Endothelial cell of umbilical vein (primary cell): ENCODE measurements around the gene PIEZO2.

Experiments used
- CTCF ChIP-seq, 2 donors: IDR thresholded peaks; 1 replicate in 1 of 2; 2 replicates in 1 of 2; pipeline ENCODE4 v1.5.1; 2011; ENCODE audit warnings: low read length in 2 of 2, mild to moderate bottlenecking in 2 of 2, moderate library complexity in 2 of 2, control low read depth in 1 of 2, inconsistent platforms in 1 of 2, low read depth in 1 of 2; ENCODE audit not compliant: insufficient read depth in 1 of 2; ENCODE audit errors: extremely low read depth in 1 of 2
- EZH2 ChIP-seq: IDR thresholded peaks from 2 replicates; pipeline ENCODE4 v1.6.1; 2012; ENCODE audit warnings: borderline replicate concordance, low read depth, mild to moderate bottlenecking, moderate library complexity, low read length, inconsistent platforms; ENCODE audit not compliant: severe bottlenecking
- FOS ChIP-seq: IDR thresholded peaks from 2 replicates; pipeline ENCODE4 v1.6.1; 2011; ENCODE audit warnings: mild to moderate bottlenecking, low read length, moderate library complexity, borderline replicate concordance; ENCODE audit not compliant: insufficient read depth
- JUN ChIP-seq: IDR thresholded peaks from 2 replicates; pipeline ENCODE4 v1.6.1; 2011; ENCODE audit warnings: borderline replicate concordance, low read depth; ENCODE audit not compliant: insufficient read length, insufficient read depth
- MAX ChIP-seq: IDR thresholded peaks from 2 replicates; pipeline ENCODE4 v1.6.1; 2011; ENCODE audit not compliant: insufficient read depth, insufficient read length
- MYC ChIP-seq: IDR thresholded peaks from one replicate; pipeline ENCODE4 v1.6.1; 2011; ENCODE audit warnings: mild to moderate bottlenecking, low read depth, low read length
- POLR2A ChIP-seq: IDR thresholded peaks from 2 replicates; pipeline ENCODE4 v1.6.1; 2012; ENCODE audit warnings: low read depth, mild to moderate bottlenecking, control low read depth, low read length
- POLR2AphosphoS5 ChIP-seq: IDR thresholded peaks from 2 replicates; pipeline ENCODE4 v1.6.1; 2012; ENCODE audit warnings: low read depth, mild to moderate bottlenecking, control low read depth, low read length, moderate library complexity; ENCODE audit not compliant: insufficient read depth

GRCh38 chr18:10820681-10821080 is 328.7 kb downstream of the PIEZO2 start:
- TF ChIP-seq CTCF (IDR thresholded peaks at IDR 0.05; ENCODE audit: extremely low read depth in 1 of 2, insufficient read depth in 1 of 2, low read depth in 1 of 2, low read length in 2 of 2) (no peak), POLR2A (no peak), MYC (no peak), EZH2 (no peak), FOS (no peak), MAX (no peak), POLR2AphosphoS5 (no peak), JUN (no peak)
